Measurements from ENCODE around the gene CPHXL.

CPHXL gene

DNA sequence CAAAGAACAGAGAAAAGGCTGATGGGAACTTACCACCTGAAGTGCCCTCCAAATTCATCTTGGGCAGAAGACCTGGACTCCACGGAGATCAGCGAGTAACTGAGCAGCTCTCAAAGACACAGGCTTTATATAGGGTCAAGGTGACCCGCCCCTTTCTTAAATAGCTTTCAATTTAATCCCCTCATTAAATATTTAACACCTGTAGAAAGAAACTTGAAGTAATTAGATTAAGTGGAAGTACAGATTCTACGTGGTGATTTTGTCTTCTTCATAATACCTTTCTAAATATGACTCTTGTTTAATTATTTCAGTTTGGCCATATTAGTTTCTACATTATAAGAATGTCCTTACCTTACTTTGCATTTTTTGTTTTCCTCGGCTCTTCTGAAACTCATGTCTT, 24.9 kb downstream of the CPHXL start, which contains the start of gene DUXB:
Gene DUXB (minus strand): TSS at position 101 of the 400 bp plus-strand sequence. CDS start 43 bp downstream, at position 58.
- no peak for DNase-seq (ENCODE audit: low read depth)

DNA sequence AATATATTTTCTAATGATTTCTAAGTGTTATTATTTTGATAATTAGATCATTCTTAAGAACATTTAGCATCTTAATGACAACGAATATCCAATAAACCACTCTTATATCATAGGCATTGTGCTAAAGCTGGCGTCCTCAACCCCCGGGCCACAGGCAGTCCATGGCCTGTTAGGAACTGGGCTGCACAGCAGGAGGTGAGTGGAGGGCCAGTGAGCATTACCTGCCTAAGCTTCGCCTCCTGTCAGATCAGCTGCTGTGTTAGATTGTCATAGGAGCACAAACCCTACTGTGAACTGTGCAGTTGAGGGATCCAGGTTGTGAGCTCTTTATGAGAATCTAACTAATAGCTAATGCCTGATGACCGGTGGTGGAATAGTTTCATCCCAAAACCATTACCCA, 28.7 kb downstream of the CPHXL start:
- no peak for DNase-seq (ENCODE audit: low read depth)

DNA sequence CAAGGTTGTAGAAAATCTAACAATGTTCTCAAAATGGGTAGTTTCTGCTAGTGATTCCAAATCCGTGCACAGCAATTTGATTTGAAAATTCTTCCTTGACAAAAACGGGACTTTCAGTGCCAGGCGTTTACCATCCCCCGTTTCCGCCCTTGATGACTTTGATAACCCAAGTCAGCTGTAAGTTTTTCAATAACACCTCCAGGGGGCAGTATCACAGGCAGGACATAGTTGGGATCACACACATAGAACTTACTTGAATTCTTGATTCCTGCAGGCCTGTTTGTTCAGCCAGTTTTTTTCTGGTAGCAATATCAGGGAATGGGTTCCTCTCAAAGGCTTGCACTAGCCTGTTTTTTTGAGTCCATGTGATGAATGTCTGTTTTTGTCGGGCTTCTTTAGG, 30.6 kb downstream of the CPHXL start:
- DNase-seq (ENCODE audit: low read depth): no peak

DNA sequence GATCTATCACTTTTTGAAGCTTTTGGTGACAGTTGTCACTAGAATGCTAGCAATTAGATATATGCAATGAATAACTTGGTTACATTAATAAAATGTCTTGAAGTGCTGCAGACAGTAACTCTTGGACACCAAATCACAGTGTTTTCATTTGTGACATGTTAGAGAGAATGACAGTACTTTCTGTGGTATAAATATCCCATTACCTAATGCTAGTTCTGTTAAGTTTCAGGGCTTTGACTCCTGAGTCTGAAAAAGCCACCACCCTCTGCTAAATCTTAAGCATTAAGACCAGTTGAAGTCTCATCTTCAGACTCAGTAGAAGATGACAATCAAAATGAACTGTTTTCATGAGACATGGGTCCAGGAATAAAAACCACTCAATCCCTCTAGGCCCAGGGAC, 38.9 kb downstream of the CPHXL start:
- no peak for DNase-seq (ENCODE audit: low read depth)

DNA sequence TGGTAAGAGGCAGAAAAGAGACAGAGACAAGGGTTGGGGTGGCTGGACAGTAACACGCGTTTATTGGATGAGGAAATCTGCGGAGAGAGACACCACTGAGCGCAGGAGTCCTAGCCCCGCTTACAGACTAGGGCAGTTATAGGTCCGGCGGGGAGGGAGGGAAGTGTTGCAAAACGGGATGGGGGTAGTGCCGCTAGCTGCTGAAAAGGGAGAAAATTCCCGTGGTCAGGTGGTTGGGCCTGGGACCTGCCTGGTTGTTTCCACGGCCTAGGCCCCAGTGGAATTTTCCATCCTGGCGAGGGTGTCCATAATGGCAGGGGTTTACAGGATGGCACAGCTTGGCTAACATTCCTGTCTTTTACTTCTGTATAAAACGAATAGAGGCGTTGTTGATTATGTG, 44.0 kb downstream of the CPHXL start:
- no peak for DNase-seq (ENCODE audit: low read depth)

DNA sequence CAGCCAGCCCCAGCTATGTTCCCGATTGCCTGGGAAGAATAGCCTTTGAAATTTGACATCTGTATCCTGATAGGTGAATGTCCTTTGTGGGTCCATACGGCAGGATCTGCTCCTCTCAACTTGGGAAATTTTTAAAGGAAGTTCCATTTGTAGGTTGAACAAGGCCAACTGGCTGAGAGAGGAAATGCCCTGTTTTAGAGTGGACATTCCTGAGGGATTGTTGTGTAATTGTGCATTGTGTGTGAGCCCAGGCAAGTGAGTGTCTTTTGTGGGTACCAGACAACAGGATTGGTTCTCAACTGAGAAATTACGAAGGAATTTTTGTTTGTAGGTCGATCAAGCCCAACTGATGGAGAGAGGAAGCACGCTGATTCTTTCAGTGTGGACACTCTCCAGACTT, 46.9 kb downstream of the CPHXL start:
- no peak for DNase-seq (ENCODE audit: low read depth)

DNA sequence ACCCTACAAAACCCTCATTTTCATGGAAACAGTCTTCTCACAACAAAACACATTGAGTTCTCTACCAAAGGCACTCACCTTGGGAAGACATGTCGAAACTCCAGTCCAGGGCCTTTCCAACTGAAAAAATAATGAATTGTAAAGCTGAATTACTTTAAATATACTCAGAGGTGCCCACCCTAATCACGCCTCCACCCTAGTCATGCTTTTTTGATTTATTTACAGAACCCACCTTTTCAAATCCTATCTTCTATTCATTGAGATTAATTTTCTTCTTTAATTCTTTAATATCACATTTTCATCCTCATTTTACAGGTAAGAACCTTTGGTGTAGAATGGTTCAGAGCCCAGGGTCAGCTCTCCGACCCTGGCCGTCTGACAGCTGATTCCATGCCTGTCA, 49.4 kb downstream of the CPHXL start, which contains the start of gene CPHXL2:
Gene CPHXL2 (minus strand): TSS at position 101 of the 400 bp plus-strand sequence. CDS start 10 bp downstream, at position 91.
- DNase-seq (ENCODE audit: low read depth): no peak

DNA sequence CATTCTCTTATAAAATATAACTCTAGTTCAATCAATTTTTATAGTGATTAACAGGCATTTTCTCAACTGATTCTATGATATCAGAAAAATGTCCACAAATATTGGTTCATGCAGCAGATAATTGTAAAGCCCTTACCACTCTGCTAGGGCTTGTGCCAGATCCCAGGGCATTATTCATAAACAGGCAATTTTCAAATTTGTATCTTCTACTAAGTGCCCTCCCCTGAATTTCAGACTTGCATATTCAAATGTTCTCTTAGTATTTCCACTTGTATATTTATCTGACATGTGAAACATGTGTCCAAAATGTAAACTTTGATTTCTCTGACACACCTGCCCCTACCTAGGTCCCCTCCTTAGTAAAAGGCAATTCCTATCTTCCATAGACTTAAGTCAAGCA, 58.8 kb downstream of the CPHXL start:
- no peak for DNase-seq (ENCODE audit: low read depth)
